BE2C (cell line): ENCODE measurements around the gene LBR.

Experiments
- DNase-seq: peaks from one replicate; pipeline ENCODE4 v3.0.0-alpha.2; 2020
- H3K27me3 ChIP-seq: fragments of 250-450 bp; sonication (Bioruptor Pico); 2 replicates; pipeline ENCODE4 v1.5.1; 2020; ENCODE audit warnings: mild to moderate bottlenecking
- H3K36me3 ChIP-seq: fragments of 250-450 bp; sonication (Bioruptor Pico); 2 replicates; pipeline ENCODE4 v1.5.1; 2020; ENCODE audit warnings: mild to moderate bottlenecking
- H3K4me1 ChIP-seq: fragments of 250-450 bp; sonication (Bioruptor Pico); 2 replicates; pipeline ENCODE4 v1.5.1; 2020
- H3K4me3 ChIP-seq: 2 replicates; pipeline ENCODE4 v1.5.1; 2011; ENCODE audit warnings: low read depth, low read length
- H3K9me3 ChIP-seq: fragments of 250-450 bp; sonication (Bioruptor Pico); 2 replicates; pipeline ENCODE4 v1.5.1; 2020
- TF ChIP-seq, protein P1 (sequence below): IDR thresholded peaks from 2 replicates; pipeline ENCODE4 v1.5.1; 2012; ENCODE audit warnings: mild to moderate bottlenecking, low read depth, low read length

Gene LBR

DNA sequence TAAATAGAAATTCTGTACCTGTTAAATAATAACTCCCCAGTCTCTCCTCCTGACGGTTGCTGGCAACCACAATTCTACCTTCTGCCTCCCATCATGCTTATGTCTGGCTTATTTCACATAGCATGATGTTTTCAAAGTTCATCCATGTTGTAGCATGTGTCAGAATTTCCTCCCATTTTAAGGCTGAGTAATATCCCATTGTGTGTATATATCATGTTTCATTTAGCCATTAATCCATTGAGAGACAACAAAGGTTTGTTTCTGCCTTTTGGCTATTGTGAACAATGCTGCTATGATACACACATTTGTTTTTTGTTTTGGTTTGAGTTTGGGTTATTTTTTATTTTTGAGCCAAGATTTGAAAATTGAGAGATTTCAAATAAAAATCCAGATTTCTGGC lies 72.0 kb downstream of the LBR start:
- Histone ChIP-seq H3K4me3 (no peak overlapping the region), H3K4me1 (no peaks in the 10 kb centered on the region), H3K27me3 (peaks cover 38% of the 10 kb centered on the region), H3K9me3 (no peaks in the 10 kb centered on the region), H3K36me3 (no peaks in the 10 kb centered on the region)
- no peak for DNase-seq
- TF ChIP-seq, protein P1, sequence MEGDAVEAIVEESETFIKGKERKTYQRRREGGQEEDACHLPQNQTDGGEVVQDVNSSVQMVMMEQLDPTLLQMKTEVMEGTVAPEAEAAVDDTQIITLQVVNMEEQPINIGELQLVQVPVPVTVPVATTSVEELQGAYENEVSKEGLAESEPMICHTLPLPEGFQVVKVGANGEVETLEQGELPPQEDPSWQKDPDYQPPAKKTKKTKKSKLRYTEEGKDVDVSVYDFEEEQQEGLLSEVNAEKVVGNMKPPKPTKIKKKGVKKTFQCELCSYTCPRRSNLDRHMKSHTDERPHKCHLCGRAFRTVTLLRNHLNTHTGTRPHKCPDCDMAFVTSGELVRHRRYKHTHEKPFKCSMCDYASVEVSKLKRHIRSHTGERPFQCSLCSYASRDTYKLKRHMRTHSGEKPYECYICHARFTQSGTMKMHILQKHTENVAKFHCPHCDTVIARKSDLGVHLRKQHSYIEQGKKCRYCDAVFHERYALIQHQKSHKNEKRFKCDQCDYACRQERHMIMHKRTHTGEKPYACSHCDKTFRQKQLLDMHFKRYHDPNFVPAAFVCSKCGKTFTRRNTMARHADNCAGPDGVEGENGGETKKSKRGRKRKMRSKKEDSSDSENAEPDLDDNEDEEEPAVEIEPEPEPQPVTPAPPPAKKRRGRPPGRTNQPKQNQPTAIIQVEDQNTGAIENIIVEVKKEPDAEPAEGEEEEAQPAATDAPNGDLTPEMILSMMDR: no peak

- TF ChIP-seq, protein P1: no peak
- no peaks in the 10 kb centered on the region for H3K4me1 ChIP-seq
- no peak overlapping the region for H3K4me3 ChIP-seq
- no peak for DNase-seq
- no peaks in the 10 kb centered on the region for H3K36me3 ChIP-seq
- H3K9me3 ChIP-seq: no peaks in the 10 kb centered on the region
- peaks cover 38% of the 10 kb centered on the region for H3K27me3 ChIP-seq
These were observed 72.9 kb downstream of the LBR start for GRCh38 chr1:225354906-225355305.
